Endothelial cell of umbilical vein (primary cell): Measurements from ENCODE around the gene YTHDF1. TPM values are rescaled to one million over a fixed set of nuclear protein-coding genes. Genes with fewer than 3 reads are reported as not detected.

Experiments used
- BruUV-seq: library from RNA; stranded (reverse); fragments of 400-500 nt; replicated peaks from 2 replicates; lab custom pipeline; 2021; lab: Mats Ljungman, UMichigan
- CTCF ChIA-PET: fragments of 300-600, 350-600 bp; sonication (Branson Sonifier 250); formaldehyde crosslinking; loops from one replicate; lab custom pipeline; 2021; ENCODE audit warnings: antibody characterized with exemption, inconsistent platforms; lab: Charles Lee
- POLR2A ChIA-PET: fragments of 300-600, 350-600 bp; sonication (Branson Sonifier 250); formaldehyde crosslinking; loops from one replicate; lab custom pipeline; 2021; ENCODE audit warnings: antibody characterized with exemption, inconsistent platforms; lab: Charles Lee
- DNase-seq: peaks from one replicate; pipeline ENCODE4 v3.0.0-alpha.2; 2011; ENCODE audit warnings: low read depth, low spot score
- FAIRE-seq: peaks from 2 replicates; lab custom pipeline; 2011; peaks lifted over from hg19 to GRCh38; lab: Jason Lieb, UNC
- H2AFZ ChIP-seq: 2 replicates; pipeline ENCODE4 v1.6.0; 2012; ENCODE audit warnings: low read depth, low read length, control low read depth, inconsistent platforms
- H3K27ac ChIP-seq: 2 replicates; pipeline ENCODE4 v1.5.1; 2011; ENCODE audit warnings: low read depth, mild to moderate bottlenecking, control low read depth, low read length, moderate library complexity; ENCODE audit not compliant: insufficient read depth
- H3K27me3 ChIP-seq, 2 experiments: 2 replicates each; pipeline versions ENCODE4 v1.6.0 to v1.6.1; 2011; ENCODE audit warnings: low read length in 2 of 2, mixed read lengths in 1 of 2; ENCODE audit not compliant: control insufficient read depth in 2 of 2, insufficient read depth in 2 of 2
- H3K36me3 ChIP-seq, 2 experiments: 2 replicates in 1 of 2; 3 replicates in 1 of 2; pipeline ENCODE4 v1.5.1; 2011; ENCODE audit warnings: low read length in 2 of 2, mild to moderate bottlenecking in 1 of 2, moderate library complexity in 1 of 2; ENCODE audit not compliant: control insufficient read depth in 2 of 2, insufficient read depth in 2 of 2; ENCODE audit errors: extremely low read depth in 1 of 2
- H3K4me1 ChIP-seq: 3 replicates; pipeline ENCODE4 v1.5.1; 2011; ENCODE audit warnings: mild to moderate bottlenecking, low read length; ENCODE audit not compliant: control insufficient read depth, insufficient read depth; ENCODE audit errors: extremely low read depth
- H3K4me2 ChIP-seq: 2 replicates; pipeline ENCODE4 v1.6.1; 2011; ENCODE audit warnings: low read length, control low read depth, mixed read lengths; ENCODE audit not compliant: insufficient read depth
- H3K4me3 ChIP-seq, 3 experiments: fragments of 200-600 bp in 1 of 3; sonication (generic), shearing (Covaris generic) in 1 of 3; replicated peaks in 1 of 3; 2 replicates each; pipeline ENCODE4 v1.5.1; 2011 to 2016; ENCODE audit warnings: control low read depth in 3 of 3, low read length in 3 of 3, mild to moderate bottlenecking in 2 of 3, inconsistent platforms in 1 of 3, low read depth in 1 of 3, moderate library complexity in 1 of 3; ENCODE audit not compliant: insufficient read depth in 1 of 3
- H3K79me2 ChIP-seq: 2 replicates; pipeline ENCODE4 v1.6.0; 2012; ENCODE audit warnings: low read length, inconsistent platforms; ENCODE audit not compliant: control insufficient read depth, insufficient read depth
- H3K9ac ChIP-seq: replicated peaks from 2 replicates; pipeline ENCODE3; 2011; ENCODE audit warnings: low read length, control low read depth; ENCODE audit not compliant: insufficient read depth; ENCODE audit errors: extremely low read depth
- H3K9me1 ChIP-seq: replicated peaks from 3 replicates; pipeline ENCODE4 v1.6.0; 2011; ENCODE audit warnings: mild to moderate bottlenecking, low read length; ENCODE audit not compliant: control insufficient read depth, insufficient read depth; ENCODE audit errors: extremely low read depth
- H3K9me3 ChIP-seq: replicated peaks from 2 replicates; pipeline ENCODE4 v1.5.1; 2012; ENCODE audit warnings: low read length, inconsistent platforms; ENCODE audit not compliant: control insufficient read depth, insufficient read depth
- H4K20me1 ChIP-seq: replicated peaks from 2 replicates; pipeline ENCODE3; 2011; ENCODE audit warnings: mild to moderate bottlenecking, low read length; ENCODE audit not compliant: control insufficient read depth, insufficient read depth; ENCODE audit errors: extremely low read depth
- GATA2 ChIP-seq: IDR thresholded peaks from 2 replicates; pipeline ENCODE4 v1.7.0; 2011; ENCODE audit warnings: low read depth, mild to moderate bottlenecking, moderate library complexity, mixed read lengths, low read length; ENCODE audit not compliant: insufficient read length, insufficient read depth
- JUN ChIP-seq: IDR thresholded peaks from 2 replicates; pipeline ENCODE4 v1.6.1; 2011; ENCODE audit warnings: borderline replicate concordance, low read depth; ENCODE audit not compliant: insufficient read length, insufficient read depth
- MYC ChIP-seq: IDR thresholded peaks from one replicate; pipeline ENCODE4 v1.6.1; 2011; ENCODE audit warnings: mild to moderate bottlenecking, low read depth, low read length
- POLR2A ChIP-seq: IDR thresholded peaks from 2 replicates; pipeline ENCODE4 v1.6.1; 2012; ENCODE audit warnings: low read depth, mild to moderate bottlenecking, control low read depth, low read length
- POLR2AphosphoS5 ChIP-seq: IDR thresholded peaks from 2 replicates; pipeline ENCODE4 v1.6.1; 2012; ENCODE audit warnings: low read depth, mild to moderate bottlenecking, control low read depth, low read length, moderate library complexity; ENCODE audit not compliant: insufficient read depth
- dilution Hi-C: fragments of 300-500 bp; cut with MboI; formaldehyde crosslinking; loops from one replicate; pipeline ENCODE4 v1.15.0; 2019; ENCODE audit warnings: low sequenced_read_pairs; ENCODE audit not compliant: extremely low pct_ligation_motif_present
- intact Hi-C: fragments of 100-400 bp; cut with micrococcal nuclease; formaldehyde crosslinking; loops from one replicate; pipeline ENCODE4 v1.10.0; 2022
- polyA plus RNA-seq, 4 experiments: library from polyadenylated mRNA; depleted of rRNA in 3 of 4; stranded (reverse) in 3 of 4; unstranded in 1 of 4; fragments of >200 nt; gene quantifications; 2 replicates each; pipeline versions ENCODE4 v1.2.1 to v1.2.3, GENCODE V29; 2011 to 2012; ENCODE audit warnings: missing spikeins in 1 of 4
- total RNA-seq: library from RNA; stranded (reverse); gene quantifications from 2 replicates; pipeline ENCODE4 v1.2.3, GENCODE V29; 2021
- TF ChIP-seq, protein P1 (sequence below), 2 donors: IDR thresholded peaks; 1 replicate in 1 of 2; 2 replicates in 1 of 2; pipeline ENCODE4 v1.5.1; 2011; ENCODE audit warnings: low read length in 2 of 2, mild to moderate bottlenecking in 2 of 2, moderate library complexity in 2 of 2, control low read depth in 1 of 2, inconsistent platforms in 1 of 2, low read depth in 1 of 2; ENCODE audit not compliant: insufficient read depth in 1 of 2; ENCODE audit errors: extremely low read depth in 1 of 2
- TF ChIP-seq, protein P2 (sequence below): IDR thresholded peaks from 2 replicates; pipeline ENCODE4 v1.6.1; 2011; ENCODE audit not compliant: insufficient read depth, insufficient read length

Gene YTHDF1
- total and polyA plus RNA-seq, 2 donors (not counting 3 experiments of a cell fraction or from before 2014, with no cell fraction given): 25.2 to 44.4 TPM

DNA sequence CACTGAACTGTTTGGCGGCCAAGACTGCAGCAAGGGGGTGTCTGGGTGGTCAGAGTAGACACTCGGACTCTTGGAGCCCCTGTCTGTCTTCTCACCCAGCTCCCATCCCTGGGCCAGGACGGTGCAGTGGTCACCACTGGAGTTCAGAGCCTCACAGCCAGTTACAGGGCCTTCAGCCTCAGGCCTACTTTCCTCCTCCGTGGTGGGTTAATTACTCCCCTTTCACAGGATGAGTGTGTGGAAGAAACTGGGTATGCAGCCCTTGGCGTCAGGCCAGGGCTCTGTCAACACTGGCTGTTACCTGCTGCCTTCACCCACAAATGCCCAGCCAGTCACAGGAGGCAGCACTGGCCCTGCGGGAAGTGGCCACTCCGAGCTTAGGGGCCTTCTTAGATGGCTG lies 1.8 kb upstream of the YTHDF1 start:
- H3K27ac ChIP-seq: no peak overlapping the region
- no peak overlapping the region for H2AFZ ChIP-seq
- no peaks in the 10 kb centered on the region for H3K9me3 ChIP-seq
- TF ChIP-seq, protein P1, sequence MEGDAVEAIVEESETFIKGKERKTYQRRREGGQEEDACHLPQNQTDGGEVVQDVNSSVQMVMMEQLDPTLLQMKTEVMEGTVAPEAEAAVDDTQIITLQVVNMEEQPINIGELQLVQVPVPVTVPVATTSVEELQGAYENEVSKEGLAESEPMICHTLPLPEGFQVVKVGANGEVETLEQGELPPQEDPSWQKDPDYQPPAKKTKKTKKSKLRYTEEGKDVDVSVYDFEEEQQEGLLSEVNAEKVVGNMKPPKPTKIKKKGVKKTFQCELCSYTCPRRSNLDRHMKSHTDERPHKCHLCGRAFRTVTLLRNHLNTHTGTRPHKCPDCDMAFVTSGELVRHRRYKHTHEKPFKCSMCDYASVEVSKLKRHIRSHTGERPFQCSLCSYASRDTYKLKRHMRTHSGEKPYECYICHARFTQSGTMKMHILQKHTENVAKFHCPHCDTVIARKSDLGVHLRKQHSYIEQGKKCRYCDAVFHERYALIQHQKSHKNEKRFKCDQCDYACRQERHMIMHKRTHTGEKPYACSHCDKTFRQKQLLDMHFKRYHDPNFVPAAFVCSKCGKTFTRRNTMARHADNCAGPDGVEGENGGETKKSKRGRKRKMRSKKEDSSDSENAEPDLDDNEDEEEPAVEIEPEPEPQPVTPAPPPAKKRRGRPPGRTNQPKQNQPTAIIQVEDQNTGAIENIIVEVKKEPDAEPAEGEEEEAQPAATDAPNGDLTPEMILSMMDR (IDR thresholded peaks at IDR 0.05; ENCODE audit: extremely low read depth in 1 of 2, insufficient read depth in 1 of 2, low read depth in 1 of 2, low read length in 2 of 2): no peak
- TF ChIP-seq JUN (no peak), POLR2AphosphoS5 (no peak), GATA2 (no peak), MYC (no peak), POLR2A (no peak)
- TF ChIP-seq, protein P2, sequence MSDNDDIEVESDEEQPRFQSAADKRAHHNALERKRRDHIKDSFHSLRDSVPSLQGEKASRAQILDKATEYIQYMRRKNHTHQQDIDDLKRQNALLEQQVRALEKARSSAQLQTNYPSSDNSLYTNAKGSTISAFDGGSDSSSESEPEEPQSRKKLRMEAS: no peak
- no peak for FAIRE-seq
- no peaks in the 10 kb centered on the region for H3K27me3 ChIP-seq
- POLR2A ChIA-PET: no interaction called here
- H4K20me1 ChIP-seq: peaks cover 4% of the 10 kb centered on the region
- no peak overlapping the region for H3K4me2 ChIP-seq
- BruUV-seq: no TSS peak
- dilution Hi-C loops (no loop called here), intact Hi-C loops (loop anchor here (5.0 kb wide), 1 partner anchor 35 kb away; no protein-coding TSS in a partner anchor)
- peaks cover 10% of the 10 kb centered on the region for H3K4me1 ChIP-seq
- H3K4me3 ChIP-seq: no peak overlapping the region
- peaks cover 6 to 7% of the 10 kb centered on the region in 2 experiments for H3K36me3 ChIP-seq
- H3K79me2 ChIP-seq: peaks cover 31% of the 10 kb centered on the region
- H3K9me1 ChIP-seq: no peaks in the 10 kb centered on the region
- DNase-seq: no peak
- CTCF ChIA-PET: interaction anchor here (1.2 to 3.7 kb wide), 2 partner anchors 11 to 13 kb away, joined by 3 to 15 read pairs; no protein-coding TSS in a partner anchor
- H3K9ac ChIP-seq: no peak overlapping the region
